GM21360 (cell line): ENCODE measurements around the gene ATP2B3.

Experiments
- ATAC-seq: cut with Tn5 transposase; IDR thresholded peaks from one replicate; pipeline ENCODE4 v1.9.1; 2021; ENCODE audit warnings: mild to moderate bottlenecking, moderate library complexity; ENCODE audit not compliant: unreplicated experiment

ATP2B3 gene

GRCh38 chrX:153488231-153488914 lies 29.1 kb upstream of the ATP2B3 start:
- no peak for ATAC-seq

- no peak for ATAC-seq
These were observed 27.1 kb upstream of the ATP2B3 start for GRCh38 chrX:153490217-153490930.

- ATAC-seq = no peak
These were observed 26.0 kb upstream of the ATP2B3 start for GRCh38 chrX:153491351-153491914.

- no peak for ATAC-seq
These were observed 25.5 kb upstream of the ATP2B3 start for GRCh38 chrX:153491918-153492317.

- no peak for ATAC-seq
These were observed 24.9 kb upstream of the ATP2B3 start for GRCh38 chrX:153492543-153492942.

- no peak for ATAC-seq
These were observed 24.4 kb upstream of the ATP2B3 start for GRCh38 chrX:153493085-153493484.

GRCh38 chrX:153494061-153494460 lies 23.4 kb upstream of the ATP2B3 start:
- no peak for ATAC-seq

- ATAC-seq = no peak
These were observed 22.7 kb upstream of the ATP2B3 start, which contains the start of gene BGN for GRCh38 chrX:153494541-153495361. BGN (plus strand) TSS chrX:153494980; CDS start chrX:153504632, 9,652 bp downstream.

- no peak for ATAC-seq
These were observed 22.1 kb upstream of the ATP2B3 start for GRCh38 chrX:153495362-153495751.

GRCh38 chrX:153495903-153496589 lies 21.4 kb upstream of the ATP2B3 start:
- no peak for ATAC-seq

GRCh38 chrX:153496590-153496959 lies 20.9 kb upstream of the ATP2B3 start:
- ATAC-seq = no peak

GRCh38 chrX:153498453-153498852 lies 19.0 kb upstream of the ATP2B3 start:
- ATAC-seq = no peak

GRCh38 chrX:153499341-153499740 lies 18.1 kb upstream of the ATP2B3 start:
- no peak for ATAC-seq

GRCh38 chrX:153499876-153500275 lies 17.6 kb upstream of the ATP2B3 start:
- ATAC-seq = no peak

GRCh38 chrX:153500676-153501280 lies 16.7 kb upstream of the ATP2B3 start:
- ATAC-seq = no peak

- ATAC-seq = no peak
These were observed 15.9 kb upstream of the ATP2B3 start for GRCh38 chrX:153501530-153501929.

GRCh38 chrX:153502131-153502530 lies 15.3 kb upstream of the ATP2B3 start:
- ATAC-seq = no peak

GRCh38 chrX:153502796-153503195 lies 14.6 kb upstream of the ATP2B3 start:
- ATAC-seq = no peak

GRCh38 chrX:153504445-153505016 lies 12.9 kb upstream of the ATP2B3 start:
- no peak for ATAC-seq

GRCh38 chrX:153505361-153505760 lies 12.1 kb upstream of the ATP2B3 start:
- no peak for ATAC-seq
